Endothelial cell of umbilical vein (primary cell): Measurements from ENCODE around the gene TOMM7. TPM values are rescaled to one million over a fixed set of nuclear protein-coding genes. Genes with fewer than 3 reads are reported as not detected.

ENCODE experiments used
- BruUV-seq: library from RNA; stranded (reverse); fragments of 400-500 nt; replicated peaks from 2 replicates; lab custom pipeline; 2021; lab: Mats Ljungman, UMichigan
- CTCF ChIA-PET: fragments of 300-600, 350-600 bp; sonication (Branson Sonifier 250); formaldehyde crosslinking; loops from one replicate; lab custom pipeline; 2021; ENCODE audit warnings: antibody characterized with exemption, inconsistent platforms; lab: Charles Lee
- POLR2A ChIA-PET: fragments of 300-600, 350-600 bp; sonication (Branson Sonifier 250); formaldehyde crosslinking; loops from one replicate; lab custom pipeline; 2021; ENCODE audit warnings: antibody characterized with exemption, inconsistent platforms; lab: Charles Lee
- DNase-seq: peaks from one replicate; pipeline ENCODE4 v3.0.0-alpha.2; 2011; ENCODE audit warnings: low read depth, low spot score
- FAIRE-seq: peaks from 2 replicates; lab custom pipeline; 2011; peaks lifted over from hg19 to GRCh38; lab: Jason Lieb, UNC
- H2AFZ ChIP-seq: 2 replicates; pipeline ENCODE4 v1.6.0; 2012; ENCODE audit warnings: low read depth, low read length, control low read depth, inconsistent platforms
- H3K27ac ChIP-seq: 2 replicates; pipeline ENCODE4 v1.5.1; 2011; ENCODE audit warnings: low read depth, mild to moderate bottlenecking, control low read depth, low read length, moderate library complexity; ENCODE audit not compliant: insufficient read depth
- H3K27me3 ChIP-seq, 2 experiments: 2 replicates each; pipeline versions ENCODE4 v1.6.0 to v1.6.1; 2011; ENCODE audit warnings: low read length in 2 of 2, mixed read lengths in 1 of 2; ENCODE audit not compliant: control insufficient read depth in 2 of 2, insufficient read depth in 2 of 2
- H3K36me3 ChIP-seq, 2 experiments: 2 replicates in 1 of 2; 3 replicates in 1 of 2; pipeline ENCODE4 v1.5.1; 2011; ENCODE audit warnings: low read length in 2 of 2, mild to moderate bottlenecking in 1 of 2, moderate library complexity in 1 of 2; ENCODE audit not compliant: control insufficient read depth in 2 of 2, insufficient read depth in 2 of 2; ENCODE audit errors: extremely low read depth in 1 of 2
- H3K4me1 ChIP-seq: 3 replicates; pipeline ENCODE4 v1.5.1; 2011; ENCODE audit warnings: mild to moderate bottlenecking, low read length; ENCODE audit not compliant: control insufficient read depth, insufficient read depth; ENCODE audit errors: extremely low read depth
- H3K4me2 ChIP-seq: 2 replicates; pipeline ENCODE4 v1.6.1; 2011; ENCODE audit warnings: low read length, control low read depth, mixed read lengths; ENCODE audit not compliant: insufficient read depth
- H3K4me3 ChIP-seq, 3 experiments: fragments of 200-600 bp in 1 of 3; sonication (generic), shearing (Covaris generic) in 1 of 3; replicated peaks in 1 of 3; 2 replicates each; pipeline ENCODE4 v1.5.1; 2011 to 2016; ENCODE audit warnings: control low read depth in 3 of 3, low read length in 3 of 3, mild to moderate bottlenecking in 2 of 3, inconsistent platforms in 1 of 3, low read depth in 1 of 3, moderate library complexity in 1 of 3; ENCODE audit not compliant: insufficient read depth in 1 of 3
- H3K79me2 ChIP-seq: 2 replicates; pipeline ENCODE4 v1.6.0; 2012; ENCODE audit warnings: low read length, inconsistent platforms; ENCODE audit not compliant: control insufficient read depth, insufficient read depth
- H3K9ac ChIP-seq: replicated peaks from 2 replicates; pipeline ENCODE3; 2011; ENCODE audit warnings: low read length, control low read depth; ENCODE audit not compliant: insufficient read depth; ENCODE audit errors: extremely low read depth
- H3K9me1 ChIP-seq: replicated peaks from 3 replicates; pipeline ENCODE4 v1.6.0; 2011; ENCODE audit warnings: mild to moderate bottlenecking, low read length; ENCODE audit not compliant: control insufficient read depth, insufficient read depth; ENCODE audit errors: extremely low read depth
- H3K9me3 ChIP-seq: replicated peaks from 2 replicates; pipeline ENCODE4 v1.5.1; 2012; ENCODE audit warnings: low read length, inconsistent platforms; ENCODE audit not compliant: control insufficient read depth, insufficient read depth
- H4K20me1 ChIP-seq: replicated peaks from 2 replicates; pipeline ENCODE3; 2011; ENCODE audit warnings: mild to moderate bottlenecking, low read length; ENCODE audit not compliant: control insufficient read depth, insufficient read depth; ENCODE audit errors: extremely low read depth
- CTCF ChIP-seq, 2 donors: IDR thresholded peaks; 1 replicate in 1 of 2; 2 replicates in 1 of 2; pipeline ENCODE4 v1.5.1; 2011; ENCODE audit warnings: low read length in 2 of 2, mild to moderate bottlenecking in 2 of 2, moderate library complexity in 2 of 2, control low read depth in 1 of 2, inconsistent platforms in 1 of 2, low read depth in 1 of 2; ENCODE audit not compliant: insufficient read depth in 1 of 2; ENCODE audit errors: extremely low read depth in 1 of 2
- EZH2 ChIP-seq: IDR thresholded peaks from 2 replicates; pipeline ENCODE4 v1.6.1; 2012; ENCODE audit warnings: borderline replicate concordance, low read depth, mild to moderate bottlenecking, moderate library complexity, low read length, inconsistent platforms; ENCODE audit not compliant: severe bottlenecking
- FOS ChIP-seq: IDR thresholded peaks from 2 replicates; pipeline ENCODE4 v1.6.1; 2011; ENCODE audit warnings: mild to moderate bottlenecking, low read length, moderate library complexity, borderline replicate concordance; ENCODE audit not compliant: insufficient read depth
- GATA2 ChIP-seq: IDR thresholded peaks from 2 replicates; pipeline ENCODE4 v1.7.0; 2011; ENCODE audit warnings: low read depth, mild to moderate bottlenecking, moderate library complexity, mixed read lengths, low read length; ENCODE audit not compliant: insufficient read length, insufficient read depth
- JUN ChIP-seq: IDR thresholded peaks from 2 replicates; pipeline ENCODE4 v1.6.1; 2011; ENCODE audit warnings: borderline replicate concordance, low read depth; ENCODE audit not compliant: insufficient read length, insufficient read depth
- MAX ChIP-seq: IDR thresholded peaks from 2 replicates; pipeline ENCODE4 v1.6.1; 2011; ENCODE audit not compliant: insufficient read depth, insufficient read length
- MYC ChIP-seq: IDR thresholded peaks from one replicate; pipeline ENCODE4 v1.6.1; 2011; ENCODE audit warnings: mild to moderate bottlenecking, low read depth, low read length
- POLR2A ChIP-seq: IDR thresholded peaks from 2 replicates; pipeline ENCODE4 v1.6.1; 2012; ENCODE audit warnings: low read depth, mild to moderate bottlenecking, control low read depth, low read length
- POLR2AphosphoS5 ChIP-seq: IDR thresholded peaks from 2 replicates; pipeline ENCODE4 v1.6.1; 2012; ENCODE audit warnings: low read depth, mild to moderate bottlenecking, control low read depth, low read length, moderate library complexity; ENCODE audit not compliant: insufficient read depth
- dilution Hi-C: fragments of 300-500 bp; cut with MboI; formaldehyde crosslinking; loops from one replicate; pipeline ENCODE4 v1.15.0; 2019; ENCODE audit warnings: low sequenced_read_pairs; ENCODE audit not compliant: extremely low pct_ligation_motif_present
- intact Hi-C: fragments of 100-400 bp; cut with micrococcal nuclease; formaldehyde crosslinking; loops from one replicate; pipeline ENCODE4 v1.10.0; 2022
- polyA plus RNA-seq, 4 experiments: library from polyadenylated mRNA; depleted of rRNA in 3 of 4; stranded (reverse) in 3 of 4; unstranded in 1 of 4; fragments of >200 nt; gene quantifications; 2 replicates each; pipeline versions ENCODE4 v1.2.1 to v1.2.3, GENCODE V29; 2011 to 2012; ENCODE audit warnings: missing spikeins in 1 of 4
- total RNA-seq: library from RNA; stranded (reverse); gene quantifications from 2 replicates; pipeline ENCODE4 v1.2.3, GENCODE V29; 2021

The TOMM7 gene
- total and polyA plus RNA-seq, 2 donors (not counting 3 experiments of a cell fraction or from before 2014, with no cell fraction given): 185 to 528 TPM

- intact Hi-C loops (no loop called here), dilution Hi-C loops (no loop called here)
- no peak overlapping the region for H2AFZ ChIP-seq
- no peak for FAIRE-seq
- no peak overlapping the region for H3K9ac ChIP-seq
- no TSS peak for BruUV-seq
- H3K4me1 ChIP-seq: no peaks in the 10 kb centered on the region
- no peak overlapping the region for H3K4me2 ChIP-seq
- no peaks in the 10 kb centered on the region for H3K9me3 ChIP-seq
- H3K9me1 ChIP-seq: no peaks in the 10 kb centered on the region
- no peak for TF ChIP-seq FOS
- no peak for TF ChIP-seq MYC
- TF ChIP-seq CTCF (IDR thresholded peaks at IDR 0.05; ENCODE audit: extremely low read depth in 1 of 2, insufficient read depth in 1 of 2, low read depth in 1 of 2, low read length in 2 of 2): no peak
- no peak for TF ChIP-seq POLR2AphosphoS5
- no peak for TF ChIP-seq JUN
- no peak for TF ChIP-seq MAX
- no peak for TF ChIP-seq GATA2
- TF ChIP-seq EZH2: no peak
- TF ChIP-seq POLR2A: no peak
- DNase-seq: no peak
- POLR2A ChIA-PET: no interaction called here
- CTCF ChIA-PET: no interaction called here
- no peaks in the 10 kb centered on the region for H3K27me3 ChIP-seq
- no peak overlapping the region for H3K4me3 ChIP-seq
- no peak overlapping the region for H3K27ac ChIP-seq
- H4K20me1 ChIP-seq: no peaks in the 10 kb centered on the region
- H3K79me2 ChIP-seq: no peaks in the 10 kb centered on the region
- H3K36me3 ChIP-seq: no peaks in the 10 kb centered on the region
These were observed 9.8 kb upstream of the TOMM7 start for GRCh38 chr7:22832401-22832800.
